Activated CD4-positive, CD25-positive, alpha-beta regulatory T cell treated with anti-CD3 and anti-CD28 coated beads, Interleukin-2, amount 50 U/mL, for 16 hours (primary cell): Measurements from ENCODE around the gene ELOA.
"Not testable (repeated sequence)": the region's sequence is repeated elsewhere in the genome, so short reads cannot be mapped to it uniquely, and the experiment has no call there.

Experiments
- DNase-seq: peaks from one replicate; pipeline ENCODE4 v3.0.0-alpha.2; 2020; ENCODE audit warnings: low read depth, low spot score

The ELOA gene

GRCh38 chr1:23783141-23783540 lies 39.9 kb downstream of the ELOA start:
- DNase-seq: not testable (repeated sequence)

GRCh38 chr1:23784846-23785245 lies 41.6 kb downstream of the ELOA start:
- no peak for DNase-seq

GRCh38 chr1:23787701-23788100 lies 44.4 kb downstream of the ELOA start:
- no peak for DNase-seq

DNA sequence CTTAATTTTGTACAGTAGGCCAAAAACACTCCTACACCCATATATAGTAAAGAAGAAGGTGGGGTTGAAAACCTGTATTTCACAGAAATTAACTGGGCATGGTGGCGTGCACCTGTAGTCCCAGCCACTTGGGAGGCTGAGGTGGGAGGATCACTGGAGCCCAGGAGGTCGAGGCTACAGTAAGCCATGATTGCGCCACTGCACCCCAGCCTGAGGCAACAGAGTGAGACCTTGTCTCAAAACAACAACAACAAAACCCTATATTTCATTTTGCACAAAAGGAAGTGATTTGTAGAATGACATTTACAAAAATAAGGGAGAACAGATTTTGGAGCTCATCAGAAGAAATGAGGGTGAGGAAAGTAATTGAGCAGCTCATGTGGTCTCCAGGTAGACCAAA lies 45.4 kb downstream of the ELOA start:
- DNase-seq: no peak

DNA sequence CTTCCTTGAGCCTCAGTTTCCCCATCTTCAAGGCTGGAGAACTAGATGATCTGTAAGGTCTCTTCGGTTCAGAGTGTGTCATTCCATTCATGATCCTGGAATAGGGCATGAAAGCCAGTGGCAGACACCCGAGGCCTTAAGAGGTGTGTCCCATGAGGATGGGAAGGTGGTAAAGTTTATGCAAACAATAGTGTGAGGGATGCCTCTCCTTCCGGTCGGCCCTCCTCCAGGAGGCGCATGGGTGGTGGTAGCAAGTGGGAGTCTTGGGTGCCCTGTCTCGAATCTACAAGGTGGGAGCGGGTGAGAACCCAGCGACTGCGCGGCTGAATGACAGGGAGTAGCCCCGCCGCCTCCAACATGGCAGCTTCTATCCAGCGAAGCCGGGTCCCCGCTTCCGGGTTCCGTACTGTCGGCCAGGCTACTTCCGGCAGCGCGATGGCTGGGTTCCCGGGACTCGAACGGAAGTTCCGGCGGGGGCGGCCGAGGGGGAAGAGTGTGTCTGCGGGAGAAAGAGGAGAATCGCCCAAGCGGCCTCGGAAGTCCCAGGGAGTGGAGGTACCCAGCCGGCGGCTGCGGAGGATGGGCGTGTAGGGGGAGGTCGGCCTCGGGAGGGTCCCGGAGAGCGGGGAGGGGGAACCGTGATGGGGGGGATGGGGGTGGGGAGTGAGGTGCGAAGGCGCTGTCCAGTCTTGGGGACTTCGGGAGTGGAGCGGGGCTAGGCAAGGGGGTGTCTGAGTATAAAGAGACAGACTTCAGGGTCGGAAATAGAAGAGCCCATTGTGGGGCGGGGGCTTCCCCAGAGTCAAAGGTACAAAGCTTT lies 47.6 kb downstream of the ELOA start, which contains the start of gene LYPLA2:
Gene LYPLA2, plus strand, starts transcription at position 450 of the 820 bp plus-strand sequence. CDS start 1,538 bp downstream, outside the sequence.
- DNase-seq: peak; percentile 75

- no peak for DNase-seq
Measured at GRCh38 chr1:23791516-23792047, 48.3 kb downstream of the ELOA start.

- DNase-seq: no peak
Measured at GRCh38 chr1:23792151-23792945, 49.1 kb downstream of the ELOA start.

DNA sequence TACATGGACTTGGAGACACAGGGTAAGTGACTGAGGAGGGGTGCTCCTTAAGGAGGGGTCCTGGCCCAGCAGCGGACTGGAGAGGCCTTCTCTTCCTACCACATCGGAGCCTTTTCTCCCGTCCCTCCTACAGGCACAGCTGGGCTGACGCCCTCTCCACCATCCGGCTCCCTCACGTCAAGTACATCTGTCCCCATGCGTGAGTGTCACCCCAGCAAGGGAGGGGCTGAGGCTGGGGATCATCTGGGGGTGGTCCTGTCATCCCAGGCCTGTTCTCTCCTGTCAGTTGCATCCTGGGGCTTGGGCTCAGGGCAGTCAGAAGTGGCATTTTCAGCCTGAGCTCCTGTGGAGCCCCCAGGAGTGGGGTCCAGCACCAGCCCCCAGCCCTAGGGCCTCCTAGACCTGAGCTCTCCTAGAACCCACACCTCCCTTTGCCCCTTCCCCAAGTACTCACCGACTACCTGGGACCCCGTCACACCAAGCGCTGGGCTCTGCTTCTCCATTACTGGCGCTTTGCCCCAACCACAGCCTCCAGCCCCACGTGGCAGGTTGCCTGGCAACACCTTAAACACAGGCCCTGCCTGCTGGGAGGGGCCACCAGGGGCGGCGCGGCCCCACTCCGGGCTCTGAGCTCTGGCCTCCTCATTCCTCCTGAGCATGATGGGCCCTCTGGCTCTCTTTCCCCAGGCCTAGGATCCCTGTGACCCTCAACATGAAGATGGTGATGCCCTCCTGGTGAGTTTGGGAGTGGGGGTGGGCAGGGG lies 49.9 kb downstream of the ELOA start:
- no peak for DNase-seq

GRCh38 chr1:23793861-23794731 lies 50.8 kb downstream of the ELOA start:
- no peak for DNase-seq

GRCh38 chr1:23794732-23795182 lies 51.5 kb downstream of the ELOA start:
- DNase-seq: not testable (repeated sequence)

DNA sequence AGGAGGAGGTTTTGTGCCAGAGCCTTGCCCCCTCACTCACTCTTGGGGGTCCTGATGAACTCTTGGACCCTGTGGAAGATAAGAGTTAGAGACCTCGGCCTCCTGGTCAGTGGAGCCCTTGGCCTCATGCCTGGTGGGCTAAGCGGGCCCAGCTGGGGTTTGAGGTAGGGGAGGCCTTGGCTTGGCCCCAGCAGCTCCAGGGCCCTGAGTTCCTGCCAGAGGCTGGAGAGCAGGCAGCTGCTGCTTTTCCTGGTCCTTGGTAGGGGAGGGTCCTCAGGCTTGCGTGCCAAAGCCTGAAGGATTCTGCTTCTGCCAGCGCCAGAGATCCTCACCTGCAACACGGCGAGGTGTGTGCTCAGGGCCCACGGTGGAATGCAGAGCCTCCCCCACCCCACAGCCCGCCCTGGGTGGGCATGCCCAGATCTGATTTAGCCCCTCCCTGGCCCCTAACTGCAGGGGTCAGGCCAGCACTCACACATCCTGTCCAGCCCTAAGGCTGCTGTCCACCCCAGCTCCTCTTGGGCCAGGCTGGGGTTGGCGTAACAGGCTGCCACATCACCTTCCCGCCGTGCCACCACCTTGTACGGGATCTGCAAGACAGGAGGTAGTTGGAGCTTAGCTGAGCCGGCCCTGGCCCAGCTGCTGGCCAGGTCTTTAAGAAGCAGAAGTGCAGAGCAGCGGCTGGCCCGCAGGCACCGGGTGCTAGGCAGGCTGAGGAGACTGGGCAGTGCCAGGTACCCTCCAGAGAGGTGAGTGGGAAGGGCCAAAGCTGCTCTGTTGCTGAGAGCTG lies 52.6 kb downstream of the ELOA start:
- DNase-seq: no peak

- DNase-seq: no peak
Measured at GRCh38 chr1:23796466-23797271, 53.4 kb downstream of the ELOA start.

- DNase-seq: no peak
Measured at GRCh38 chr1:23797478-23798448, 54.5 kb downstream of the ELOA start.

DNA sequence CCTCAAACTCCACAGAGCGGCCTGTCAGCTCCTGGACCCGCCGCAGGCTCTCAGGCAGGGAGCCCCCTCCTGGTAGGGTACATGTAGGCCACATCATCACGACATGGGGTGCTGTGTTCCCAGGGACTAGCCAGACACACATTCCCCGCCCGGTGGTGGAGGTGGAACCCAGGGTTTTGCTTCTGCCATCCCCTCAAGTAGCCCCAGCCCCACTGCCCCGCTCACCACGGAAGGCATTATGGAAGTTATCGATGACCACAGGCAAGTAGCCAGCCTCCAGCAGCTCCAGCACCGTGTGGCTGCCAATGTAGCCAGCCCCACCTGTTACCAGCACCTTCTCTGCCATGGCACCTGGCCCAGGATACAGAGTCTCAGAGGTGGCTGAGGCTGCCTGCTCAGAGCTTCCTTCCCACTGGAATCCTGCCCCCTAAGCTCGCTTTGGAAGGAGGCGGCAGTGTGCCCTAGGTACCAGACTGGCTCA lies 55.4 kb downstream of the ELOA start:
- DNase-seq: no peak

- no peak for DNase-seq
Measured at GRCh38 chr1:23799255-23799569, 55.9 kb downstream of the ELOA start.

GRCh38 chr1:23799570-23800399 lies 56.5 kb downstream of the ELOA start:
- DNase-seq: no peak
